H1 (cell line): ENCODE results near the gene THBS4. TPM values are rescaled to one million over a fixed set of nuclear protein-coding genes. Genes with fewer than 3 reads are reported as not detected.

Experiments used
- CTCF ChIA-PET: fragments of 300-600 bp; sonication (Branson Sonifier 250); formaldehyde crosslinking; loops from one replicate; lab custom pipeline; 2021; ENCODE audit not compliant: partially characterized antibody; lab: Charles Lee
- POLR2A ChIA-PET: fragments of 300-600 bp; sonication (Branson Sonifier 250); formaldehyde crosslinking; loops from one replicate; lab custom pipeline; 2021; ENCODE audit warnings: inconsistent platforms; ENCODE audit not compliant: partially characterized antibody; lab: Charles Lee
- DNase-seq, 2 experiments: peaks; one replicate each; pipeline versions ENCODE4 v3.0.0 to v3.0.0-alpha.2; 2010 to 2022; ENCODE audit warnings: low spot score in 2 of 2, low read depth in 1 of 2, mixed read lengths in 1 of 2
- FAIRE-seq: peaks from 2 replicates; lab custom pipeline; 2011; peaks lifted over from hg19 to GRCh38; lab: Jason Lieb, UNC
- H2AFZ ChIP-seq: 2 replicates; pipeline ENCODE4 v1.8.1; 2012; ENCODE audit warnings: low read length, inconsistent platforms
- H2AK5ac ChIP-seq: 2 replicates; pipeline ENCODE4 v1.6.1; 2013; ENCODE audit warnings: low read depth, low read length
- H2BK120ac ChIP-seq: replicated peaks from 2 replicates; pipeline ENCODE3; 2013; ENCODE audit warnings: low read depth, low read length, inconsistent platforms
- H2BK12ac ChIP-seq: 2 replicates; pipeline ENCODE4 v1.6.1; 2013; ENCODE audit warnings: low read depth, low read length
- H2BK15ac ChIP-seq: 2 replicates; pipeline ENCODE4 v1.6.1; 2013; ENCODE audit warnings: low read length
- H2BK20ac ChIP-seq: 2 replicates; pipeline ENCODE4 v1.6.1; 2013; ENCODE audit warnings: low read length
- H2BK5ac ChIP-seq: 2 replicates; pipeline ENCODE4 v1.6.1; 2013; ENCODE audit warnings: low read depth, low read length
- H3K14ac ChIP-seq: 2 replicates; pipeline ENCODE4 v1.6.1; 2013; ENCODE audit warnings: inconsistent platforms; ENCODE audit not compliant: insufficient read length
- H3K18ac ChIP-seq: 2 replicates; pipeline ENCODE4 v1.6.1; 2013; ENCODE audit warnings: low read length; ENCODE audit errors: extremely low read depth
- H3K23ac ChIP-seq: 2 replicates; pipeline ENCODE4 v1.6.1; 2013; ENCODE audit warnings: inconsistent platforms; ENCODE audit not compliant: insufficient read length
- H3K23me2 ChIP-seq: 2 replicates; pipeline ENCODE4 v1.6.1; 2013; ENCODE audit warnings: low read depth, low read length
- H3K27ac ChIP-seq: 2 replicates; pipeline ENCODE4 v1.6.1; 2011; ENCODE audit warnings: low read depth, low read length, inconsistent platforms
- H3K27me3 ChIP-seq, 4 experiments: replicated peaks in 1 of 4; 1 replicate in 1 of 4; 2 replicates in 3 of 4; pipeline versions ENCODE4 v1.6.1 to v1.8.1; 2011 to 2013; ENCODE audit warnings: low read length in 3 of 4, mild to moderate bottlenecking in 3 of 4, inconsistent platforms in 2 of 4, mixed read lengths in 2 of 4, moderate library complexity in 1 of 4; ENCODE audit not compliant: control insufficient read depth in 3 of 4, insufficient read depth in 3 of 4; ENCODE audit errors: extremely low read depth in 1 of 4
- H3K36me3 ChIP-seq, 4 experiments: 2 replicates each; pipeline versions ENCODE4 v1.6.1 to v1.8.1; 2011 to 2013; ENCODE audit warnings: mild to moderate bottlenecking in 4 of 4, low read length in 3 of 4, moderate library complexity in 2 of 4, control low read depth in 1 of 4, inconsistent platforms in 1 of 4; ENCODE audit not compliant: insufficient read depth in 4 of 4, control insufficient read depth in 2 of 4
- H3K4ac ChIP-seq: replicated peaks from 2 replicates; pipeline ENCODE3; 2013; ENCODE audit warnings: low read length, low read depth, mixed read lengths, inconsistent platforms; ENCODE audit not compliant: insufficient read length
- H3K4me1 ChIP-seq, 4 experiments: replicated peaks in 1 of 4; 1 replicate in 1 of 4; 2 replicates in 3 of 4; pipeline versions ENCODE4 v1.6.1 to v1.8.1; 2011 to 2013; ENCODE audit warnings: low read length in 3 of 4, inconsistent platforms in 2 of 4, mixed read lengths in 1 of 4; ENCODE audit not compliant: insufficient read depth in 4 of 4, control insufficient read depth in 3 of 4
- H3K4me2 ChIP-seq, 2 experiments: 2 replicates each; pipeline versions ENCODE4 v1.6.1 to v1.8.1; 2011 to 2013; ENCODE audit warnings: low read depth in 2 of 2, low read length in 2 of 2, control low read depth in 1 of 2, inconsistent platforms in 1 of 2, mild to moderate bottlenecking in 1 of 2; ENCODE audit not compliant: insufficient read depth in 1 of 2
- H3K4me3 ChIP-seq, 4 experiments: fragments of 200-600, 300-600 bp in 1 of 4; sonication (generic), shearing (Covaris generic), sonication (Bioruptor Twin) in 1 of 4; 2 replicates each; pipeline versions ENCODE4 v1.5.1 to v1.8.1; 2011 to 2016; ENCODE audit warnings: low read length in 4 of 4, low read depth in 3 of 4, control low read depth in 2 of 4, inconsistent platforms in 2 of 4, mild to moderate bottlenecking in 2 of 4, mixed read lengths in 1 of 4, moderate library complexity in 1 of 4; ENCODE audit not compliant: insufficient read depth in 2 of 4; ENCODE audit errors: extremely low read depth in 1 of 4
- H3K56ac ChIP-seq: replicated peaks from 2 replicates; pipeline ENCODE3; 2013; ENCODE audit warnings: low read depth, mild to moderate bottlenecking, mixed read lengths, low read length, inconsistent platforms; ENCODE audit not compliant: insufficient read length
- H3K79me1 ChIP-seq: 2 replicates; pipeline ENCODE4 v1.6.1; 2013; ENCODE audit warnings: low read depth, low read length, control low read depth
- H3K79me2 ChIP-seq, 2 experiments: 2 replicates each; pipeline versions ENCODE4 v1.6.1 to v1.8.1; 2012 to 2013; ENCODE audit warnings: low read length in 2 of 2, mild to moderate bottlenecking in 2 of 2, inconsistent platforms in 1 of 2; ENCODE audit not compliant: insufficient read depth in 2 of 2, control insufficient read depth in 1 of 2
- H3K9ac ChIP-seq, 4 experiments: replicated peaks in 1 of 4; 1 replicate in 1 of 4; 2 replicates in 3 of 4; pipeline versions ENCODE4 v1.6.1 to v1.8.1; 2011 to 2013; ENCODE audit warnings: low read depth in 3 of 4, low read length in 3 of 4, control low read depth in 2 of 4, mild to moderate bottlenecking in 2 of 4, moderate library complexity in 2 of 4, inconsistent platforms in 1 of 4; ENCODE audit errors: extremely low read depth in 1 of 4
- H3K9me3 ChIP-seq, 2 experiments: 2 replicates each; pipeline versions ENCODE4 v1.6.1 to v1.8.1; 2012 to 2013; ENCODE audit warnings: mild to moderate bottlenecking in 2 of 2, moderate library complexity in 2 of 2, control low read depth in 1 of 2, inconsistent platforms in 1 of 2, low read depth in 1 of 2, low read length in 1 of 2, mixed read lengths in 1 of 2; ENCODE audit not compliant: insufficient read depth in 2 of 2
- H4K20me1 ChIP-seq, 2 experiments: replicated peaks in 1 of 2; 2 replicates each; pipeline versions ENCODE3 to v1.8.1; 2011 to 2013; ENCODE audit warnings: inconsistent platforms in 2 of 2, low read length in 2 of 2, mild to moderate bottlenecking in 1 of 2; ENCODE audit not compliant: insufficient read depth in 2 of 2, control insufficient read depth in 1 of 2
- H4K5ac ChIP-seq: 2 replicates; pipeline ENCODE4 v1.6.1; 2013; ENCODE audit warnings: low read length, low read depth, mixed read lengths, inconsistent platforms; ENCODE audit not compliant: insufficient read length
- H4K8ac ChIP-seq: 2 replicates; pipeline ENCODE4 v1.8.0; 2013; ENCODE audit warnings: mild to moderate bottlenecking, moderate library complexity, low read length, inconsistent platforms; ENCODE audit not compliant: insufficient read depth; ENCODE audit errors: extremely low read depth
- H4K91ac ChIP-seq: replicated peaks from 2 replicates; pipeline ENCODE3; 2013; ENCODE audit warnings: low read length, mixed read lengths, inconsistent platforms; ENCODE audit not compliant: insufficient read length
- ASH2L ChIP-seq: fragments of 200-600, 300-600 bp; sonication (generic); IDR thresholded peaks from one replicate; pipeline ENCODE4 v1.7.1; 2017; ENCODE audit warnings: low read length
- ATF2 ChIP-seq: IDR thresholded peaks from 2 replicates; pipeline ENCODE4 v1.6.1; 2012; ENCODE audit warnings: low read length, inconsistent platforms
- MAX ChIP-seq: IDR thresholded peaks from 2 replicates; pipeline ENCODE4 v1.6.1; 2012; ENCODE audit warnings: inconsistent platforms
- PHF8 ChIP-seq: fragments of 200-600 bp; sonication (generic); conservative IDR thresholded peaks from 2 replicates; pipeline ENCODE4 v1.7.1; 2012; ENCODE audit warnings: low read depth, mild to moderate bottlenecking, inconsistent platforms, low read length, moderate library complexity
- polyA plus RNA-seq, 7 experiments: library from polyadenylated mRNA; depleted of rRNA in 3 of 7; stranded (reverse) in 5 of 7; unstranded in 2 of 7; fragments of >200 nt in 5 of 7; fragments of 200-250 nt in 2 of 7; gene quantifications; 1 replicate in 5 of 7; 2 replicates in 1 of 7; 4 replicates in 1 of 7; pipeline versions ENCODE4 v1.2.1 to v1.2.3, GENCODE V29; 2011 to 2013; ENCODE audit warnings: missing spikeins in 2 of 7, mixed read lengths in 2 of 7
- total RNA-seq: library from RNA; stranded (reverse); fragmentation: NEBNext Ultra II Directional; extraction: Animal tissue kit (Norgen Biotek cat#: 25700); gene quantifications from 2 replicates; pipeline ENCODE4 v1.2.1, GENCODE V29; 2021

THBS4 gene
- total and polyA plus RNA-seq, 2 of the 8 experiments (the other 6 are each of a cell fraction or from before 2014, with no cell fraction given), result 12.8 to 25.4 TPM

- no peak overlapping the region for H2BK12ac ChIP-seq
- no peaks in the 10 kb centered on the region for H3K79me1 ChIP-seq
- ChIA-PET CTCF (interaction anchor here (1.8 to 2.6 kb wide), 2 partner anchors 11 to 18 kb away, joined by 5 to 18 read pairs; no protein-coding TSS in a partner anchor), POLR2A (interaction anchor here (1.2 kb wide), 1 partner anchor 39 kb away, joined by 4 read pairs; no protein-coding TSS in a partner anchor)
- no peak overlapping the region for H3K9ac ChIP-seq
- H3K4ac ChIP-seq, result peak overlapping the region; percentile 63
- H3K36me3 ChIP-seq, result no peaks in the 10 kb centered on the region
- H4K8ac ChIP-seq, result no peak overlapping the region
- H3K27ac ChIP-seq, result no peak overlapping the region
- no peak overlapping the region for H4K91ac ChIP-seq
- no peak for FAIRE-seq
- TF ChIP-seq PHF8 (no peak), ATF2 (no peak), MAX (no peak), ASH2L (no peak)
- H3K14ac ChIP-seq, result no peak overlapping the region
- peak overlapping the region; percentile 5 for H2BK120ac ChIP-seq
- no peak overlapping the region for H3K18ac ChIP-seq
- no peaks in the 10 kb centered on the region for H3K27me3 ChIP-seq
- no peak overlapping the region for H2BK5ac ChIP-seq
- no peaks in the 10 kb centered on the region for H3K23me2 ChIP-seq
- no peak overlapping the region for H4K5ac ChIP-seq
- H3K4me2 ChIP-seq, result no peak overlapping the region
- H3K4me1 ChIP-seq, result peaks cover 4 to 11% (median 6%) of the 10 kb centered on the region in 4 experiments
- no peak overlapping the region for H2AFZ ChIP-seq
- no peak overlapping the region for H3K56ac ChIP-seq
- H4K20me1 ChIP-seq, result no peaks in the 10 kb centered on the region
- no peak overlapping the region for H3K23ac ChIP-seq
- H2AK5ac ChIP-seq, result no peak overlapping the region
- H2BK15ac ChIP-seq, result no peak overlapping the region; the same call in 1 of the 2 replicates
- no peak for DNase-seq
- no peak overlapping the region for H3K4me3 ChIP-seq
- H3K79me2 ChIP-seq, result no peaks in the 10 kb centered on the region
- no peak overlapping the region; the same call in 1 of the 2 replicates for H2BK20ac ChIP-seq
- no peaks in the 10 kb centered on the region for H3K9me3 ChIP-seq
Observed at GRCh38 chr5:80101993-80102392, 66.8 kb downstream of the THBS4 start.
